H1 (cell line): ENCODE results near the gene ANGPTL4. TPM values are rescaled to one million over a fixed set of nuclear protein-coding genes. Genes with fewer than 3 reads are reported as not detected.

Experiments
- CTCF ChIA-PET: fragments of 300-600 bp; sonication (Branson Sonifier 250); formaldehyde crosslinking; loops from one replicate; lab custom pipeline; 2021; ENCODE audit not compliant: partially characterized antibody; lab: Charles Lee
- POLR2A ChIA-PET: fragments of 300-600 bp; sonication (Branson Sonifier 250); formaldehyde crosslinking; loops from one replicate; lab custom pipeline; 2021; ENCODE audit warnings: inconsistent platforms; ENCODE audit not compliant: partially characterized antibody; lab: Charles Lee
- DNase-seq, 2 experiments: peaks; one replicate each; pipeline versions ENCODE4 v3.0.0 to v3.0.0-alpha.2; 2010 to 2022; ENCODE audit warnings: low spot score in 2 of 2, low read depth in 1 of 2, mixed read lengths in 1 of 2
- FAIRE-seq: peaks from 2 replicates; lab custom pipeline; 2011; peaks lifted over from hg19 to GRCh38; lab: Jason Lieb, UNC
- H2AFZ ChIP-seq: 2 replicates; pipeline ENCODE4 v1.8.1; 2012; ENCODE audit warnings: low read length, inconsistent platforms
- H2AK5ac ChIP-seq: 2 replicates; pipeline ENCODE4 v1.6.1; 2013; ENCODE audit warnings: low read depth, low read length
- H2BK120ac ChIP-seq: replicated peaks from 2 replicates; pipeline ENCODE3; 2013; ENCODE audit warnings: low read depth, low read length, inconsistent platforms
- H2BK12ac ChIP-seq: 2 replicates; pipeline ENCODE4 v1.6.1; 2013; ENCODE audit warnings: low read depth, low read length
- H2BK15ac ChIP-seq: 2 replicates; pipeline ENCODE4 v1.6.1; 2013; ENCODE audit warnings: low read length
- H2BK20ac ChIP-seq: 2 replicates; pipeline ENCODE4 v1.6.1; 2013; ENCODE audit warnings: low read length
- H2BK5ac ChIP-seq: 2 replicates; pipeline ENCODE4 v1.6.1; 2013; ENCODE audit warnings: low read depth, low read length
- H3K14ac ChIP-seq: 2 replicates; pipeline ENCODE4 v1.6.1; 2013; ENCODE audit warnings: inconsistent platforms; ENCODE audit not compliant: insufficient read length
- H3K18ac ChIP-seq: 2 replicates; pipeline ENCODE4 v1.6.1; 2013; ENCODE audit warnings: low read length; ENCODE audit errors: extremely low read depth
- H3K23ac ChIP-seq: 2 replicates; pipeline ENCODE4 v1.6.1; 2013; ENCODE audit warnings: inconsistent platforms; ENCODE audit not compliant: insufficient read length
- H3K23me2 ChIP-seq: 2 replicates; pipeline ENCODE4 v1.6.1; 2013; ENCODE audit warnings: low read depth, low read length
- H3K27ac ChIP-seq: 2 replicates; pipeline ENCODE4 v1.6.1; 2011; ENCODE audit warnings: low read depth, low read length, inconsistent platforms
- H3K27me3 ChIP-seq, 4 experiments: replicated peaks in 1 of 4; 1 replicate in 1 of 4; 2 replicates in 3 of 4; pipeline versions ENCODE4 v1.6.1 to v1.8.1; 2011 to 2013; ENCODE audit warnings: low read length in 3 of 4, mild to moderate bottlenecking in 3 of 4, inconsistent platforms in 2 of 4, mixed read lengths in 2 of 4, moderate library complexity in 1 of 4; ENCODE audit not compliant: control insufficient read depth in 3 of 4, insufficient read depth in 3 of 4; ENCODE audit errors: extremely low read depth in 1 of 4
- H3K36me3 ChIP-seq, 4 experiments: 2 replicates each; pipeline versions ENCODE4 v1.6.1 to v1.8.1; 2011 to 2013; ENCODE audit warnings: mild to moderate bottlenecking in 4 of 4, low read length in 3 of 4, moderate library complexity in 2 of 4, control low read depth in 1 of 4, inconsistent platforms in 1 of 4; ENCODE audit not compliant: insufficient read depth in 4 of 4, control insufficient read depth in 2 of 4
- H3K4ac ChIP-seq: replicated peaks from 2 replicates; pipeline ENCODE3; 2013; ENCODE audit warnings: low read length, low read depth, mixed read lengths, inconsistent platforms; ENCODE audit not compliant: insufficient read length
- H3K4me1 ChIP-seq, 4 experiments: replicated peaks in 1 of 4; 1 replicate in 1 of 4; 2 replicates in 3 of 4; pipeline versions ENCODE4 v1.6.1 to v1.8.1; 2011 to 2013; ENCODE audit warnings: low read length in 3 of 4, inconsistent platforms in 2 of 4, mixed read lengths in 1 of 4; ENCODE audit not compliant: insufficient read depth in 4 of 4, control insufficient read depth in 3 of 4
- H3K4me2 ChIP-seq, 2 experiments: 2 replicates each; pipeline versions ENCODE4 v1.6.1 to v1.8.1; 2011 to 2013; ENCODE audit warnings: low read depth in 2 of 2, low read length in 2 of 2, control low read depth in 1 of 2, inconsistent platforms in 1 of 2, mild to moderate bottlenecking in 1 of 2; ENCODE audit not compliant: insufficient read depth in 1 of 2
- H3K4me3 ChIP-seq, 4 experiments: fragments of 200-600, 300-600 bp in 1 of 4; sonication (generic), shearing (Covaris generic), sonication (Bioruptor Twin) in 1 of 4; 2 replicates each; pipeline versions ENCODE4 v1.5.1 to v1.8.1; 2011 to 2016; ENCODE audit warnings: low read length in 4 of 4, low read depth in 3 of 4, control low read depth in 2 of 4, inconsistent platforms in 2 of 4, mild to moderate bottlenecking in 2 of 4, mixed read lengths in 1 of 4, moderate library complexity in 1 of 4; ENCODE audit not compliant: insufficient read depth in 2 of 4; ENCODE audit errors: extremely low read depth in 1 of 4
- H3K56ac ChIP-seq: replicated peaks from 2 replicates; pipeline ENCODE3; 2013; ENCODE audit warnings: low read depth, mild to moderate bottlenecking, mixed read lengths, low read length, inconsistent platforms; ENCODE audit not compliant: insufficient read length
- H3K79me1 ChIP-seq: 2 replicates; pipeline ENCODE4 v1.6.1; 2013; ENCODE audit warnings: low read depth, low read length, control low read depth
- H3K79me2 ChIP-seq, 2 experiments: 2 replicates each; pipeline versions ENCODE4 v1.6.1 to v1.8.1; 2012 to 2013; ENCODE audit warnings: low read length in 2 of 2, mild to moderate bottlenecking in 2 of 2, inconsistent platforms in 1 of 2; ENCODE audit not compliant: insufficient read depth in 2 of 2, control insufficient read depth in 1 of 2
- H3K9ac ChIP-seq, 4 experiments: replicated peaks in 1 of 4; 1 replicate in 1 of 4; 2 replicates in 3 of 4; pipeline versions ENCODE4 v1.6.1 to v1.8.1; 2011 to 2013; ENCODE audit warnings: low read depth in 3 of 4, low read length in 3 of 4, control low read depth in 2 of 4, mild to moderate bottlenecking in 2 of 4, moderate library complexity in 2 of 4, inconsistent platforms in 1 of 4; ENCODE audit errors: extremely low read depth in 1 of 4
- H3K9me3 ChIP-seq, 2 experiments: 2 replicates each; pipeline versions ENCODE4 v1.6.1 to v1.8.1; 2012 to 2013; ENCODE audit warnings: mild to moderate bottlenecking in 2 of 2, moderate library complexity in 2 of 2, control low read depth in 1 of 2, inconsistent platforms in 1 of 2, low read depth in 1 of 2, low read length in 1 of 2, mixed read lengths in 1 of 2; ENCODE audit not compliant: insufficient read depth in 2 of 2
- H4K20me1 ChIP-seq, 2 experiments: replicated peaks in 1 of 2; 2 replicates each; pipeline versions ENCODE3 to v1.8.1; 2011 to 2013; ENCODE audit warnings: inconsistent platforms in 2 of 2, low read length in 2 of 2, mild to moderate bottlenecking in 1 of 2; ENCODE audit not compliant: insufficient read depth in 2 of 2, control insufficient read depth in 1 of 2
- H4K5ac ChIP-seq: 2 replicates; pipeline ENCODE4 v1.6.1; 2013; ENCODE audit warnings: low read length, low read depth, mixed read lengths, inconsistent platforms; ENCODE audit not compliant: insufficient read length
- H4K8ac ChIP-seq: 2 replicates; pipeline ENCODE4 v1.8.0; 2013; ENCODE audit warnings: mild to moderate bottlenecking, moderate library complexity, low read length, inconsistent platforms; ENCODE audit not compliant: insufficient read depth; ENCODE audit errors: extremely low read depth
- H4K91ac ChIP-seq: replicated peaks from 2 replicates; pipeline ENCODE3; 2013; ENCODE audit warnings: low read length, mixed read lengths, inconsistent platforms; ENCODE audit not compliant: insufficient read length
- E2F6 ChIP-seq: IDR thresholded peaks from 2 replicates; pipeline ENCODE4 v1.6.1; 2012; ENCODE audit warnings: inconsistent platforms
- EGR1 ChIP-seq: IDR thresholded peaks from 2 replicates; pipeline ENCODE4 v1.6.1; 2011; ENCODE audit warnings: low read depth, low read length, borderline replicate concordance
- JUND ChIP-seq: IDR thresholded peaks from 2 replicates; pipeline ENCODE4 v1.6.1; 2011; ENCODE audit warnings: mild to moderate bottlenecking, improper control_type of control experiment, low read length
- KDM1A ChIP-seq: fragments of 200-600, 300-600 bp; sonication (generic); IDR thresholded peaks from 2 replicates; pipeline ENCODE4 v1.7.1; 2016; ENCODE audit warnings: mild to moderate bottlenecking, low read length, borderline replicate concordance
- MAFK ChIP-seq: IDR thresholded peaks from 2 replicates; pipeline ENCODE4 v1.6.1; 2012; ENCODE audit warnings: low read depth, mild to moderate bottlenecking, improper control_type of control experiment, low read length
- POU5F1 ChIP-seq: IDR thresholded peaks from 2 replicates; pipeline ENCODE4 v1.6.1; 2011; ENCODE audit warnings: low read depth, mild to moderate bottlenecking, low read length, moderate library complexity
- RXRA ChIP-seq: IDR thresholded peaks from 2 replicates; pipeline ENCODE4 v1.6.1; 2011; ENCODE audit warnings: low read depth, mild to moderate bottlenecking, low read length, moderate library complexity; ENCODE audit not compliant: insufficient read depth
- SP4 ChIP-seq: IDR thresholded peaks from 2 replicates; pipeline ENCODE4 v1.6.1; 2012; ENCODE audit warnings: low read length, inconsistent platforms
- SUZ12 ChIP-seq: fragments of 200-600 bp; sonication (generic); IDR thresholded peaks from 2 replicates; pipeline ENCODE4 v1.6.1; 2012; ENCODE audit warnings: mild to moderate bottlenecking, inconsistent platforms, low read length, moderate library complexity, mixed read lengths
- TBP ChIP-seq: IDR thresholded peaks from 2 replicates; pipeline ENCODE4 v1.6.1; 2011; ENCODE audit warnings: low read depth, low read length, improper control_type of control experiment
- TCF12 ChIP-seq: IDR thresholded peaks from 2 replicates; pipeline ENCODE4 v1.6.1; 2011; ENCODE audit warnings: low read depth, mild to moderate bottlenecking, low read length
- YY1 ChIP-seq: IDR thresholded peaks from 2 replicates; pipeline ENCODE4 v1.6.1; 2011; ENCODE audit warnings: low read depth, mild to moderate bottlenecking, low read length
- WGBS, 2 experiments: shearing (Covaris generic) in 1 of 2; methylation state at CpG; one replicate each; pipeline versions ENCODE4 v1.1.6 to v1.1.7; 2013 to 2015; ENCODE audit warnings: low lambda C conversion rate in 2 of 2, mixed read lengths in 2 of 2, inconsistent platforms in 1 of 2, low coverage in 1 of 2, missing lambda C conversion rate in 1 of 2; ENCODE audit not compliant: insufficient replicate concordance in 2 of 2, insufficient coverage in 1 of 2, insufficient read length in 1 of 2; ENCODE audit errors: extremely low coverage in 1 of 2, missing lambda C conversion rate in 1 of 2; 5-methylcytosine and 5-hydroxymethylcytosine counted together
- polyA plus RNA-seq, 7 experiments: library from polyadenylated mRNA; depleted of rRNA in 3 of 7; stranded (reverse) in 5 of 7; unstranded in 2 of 7; fragments of >200 nt in 5 of 7; fragments of 200-250 nt in 2 of 7; gene quantifications; 1 replicate in 5 of 7; 2 replicates in 1 of 7; 4 replicates in 1 of 7; pipeline versions ENCODE4 v1.2.1 to v1.2.3, GENCODE V29; 2011 to 2013; ENCODE audit warnings: missing spikeins in 2 of 7, mixed read lengths in 2 of 7
- total RNA-seq: library from RNA; stranded (reverse); fragmentation: NEBNext Ultra II Directional; extraction: Animal tissue kit (Norgen Biotek cat#: 25700); gene quantifications from 2 replicates; pipeline ENCODE4 v1.2.1, GENCODE V29; 2021

The ANGPTL4 gene
- total and polyA plus RNA-seq, 2 of the 8 experiments (the other 6 are each of a cell fraction or from before 2014, with no cell fraction given), result 2.3 to 6.5 TPM

GRCh38 chr19:8421484-8422461 lies 57.8 kb downstream of the ANGPTL4 start:
- no peak overlapping the region for H2AFZ ChIP-seq
- H4K8ac ChIP-seq, result no peak overlapping the region
- H4K91ac ChIP-seq, result no peak overlapping the region
- no peak overlapping the region for H2BK15ac ChIP-seq
- H4K20me1 ChIP-seq, result no peaks in the 10 kb centered on the region
- no peak overlapping the region for H3K14ac ChIP-seq
- WGBS, 2 experiments, result 95% methylated on average over 28 of the region's 28 CpGs; no CpG with 5 or more reads in 1 of the 2 experiments
- H3K18ac ChIP-seq, result no peak overlapping the region
- H3K9ac ChIP-seq, result no peak overlapping the region
- no peaks in the 10 kb centered on the region for H3K79me1 ChIP-seq
- POLR2A ChIA-PET, result interaction anchor here (1.0 to 1.5 kb wide), 3 partner anchors 15 to 114 kb away, joined by 3 to 5 read pairs (median 4); no protein-coding TSS in a partner anchor
- H3K4me1 ChIP-seq, result peaks cover 0 to 2% (median 0%) of the 10 kb centered on the region in 4 experiments; a peak in 1 of 7 replicates
- no peaks in the 10 kb centered on the region for H3K79me2 ChIP-seq
- no peak for FAIRE-seq
- H3K56ac ChIP-seq, result no peak overlapping the region
- no peaks in the 10 kb centered on the region for H3K9me3 ChIP-seq
- no peak overlapping the region for H2BK5ac ChIP-seq
- H3K4ac ChIP-seq, result no peak overlapping the region
- no peak for DNase-seq
- H3K23ac ChIP-seq, result no peak overlapping the region
- H3K23me2 ChIP-seq, result no peaks in the 10 kb centered on the region
- H3K4me3 ChIP-seq, result no peak overlapping the region
- no peak overlapping the region for H2BK12ac ChIP-seq
- H2BK120ac ChIP-seq, result no peak overlapping the region
- H3K27ac ChIP-seq, result no peak overlapping the region
- H3K36me3 ChIP-seq, result no peaks in the 10 kb centered on the region
- H2AK5ac ChIP-seq, result no peak overlapping the region
- H4K5ac ChIP-seq, result no peak overlapping the region
- no peak overlapping the region for H3K4me2 ChIP-seq
- no peaks in the 10 kb centered on the region for H3K27me3 ChIP-seq
- H2BK20ac ChIP-seq, result no peak overlapping the region
- CTCF ChIA-PET, result interaction anchor here (0.6 to 1.6 kb wide), 8 partner anchors 10 to 169 kb away, joined by 3 to 6 read pairs (median 3); no protein-coding TSS in a partner anchor
- TF ChIP-seq RXRA, result no peak
- no peak for TF ChIP-seq SUZ12
- no peak for TF ChIP-seq MAFK
- TF ChIP-seq JUND, result no peak
- no peak for TF ChIP-seq TCF12
- no peak for TF ChIP-seq SP4
- TF ChIP-seq POU5F1, result no peak
- TF ChIP-seq YY1, result no peak
- no peak for TF ChIP-seq E2F6
- TF ChIP-seq EGR1, result no peak
- no peak for TF ChIP-seq TBP
- no peak for TF ChIP-seq KDM1A
